ENCODE measurements around the gene PDGFRA. TPM values are rescaled to one million over a fixed set of nuclear protein-coding genes. Genes with fewer than 3 reads are reported as not detected.

Gene PDGFRA
- total RNA-seq, 1 experiment from 2014 or later, result not detected

- no peaks in the 10 kb centered on the region for H3K9me3 ChIP-seq (ENCODE audit: insufficient read depth, low read depth)
- CTCF ChIA-PET, result no interaction called here
These were observed 29.2 kb upstream of the PDGFRA start for GRCh38 chr4:54199919-54200318.

DNA sequence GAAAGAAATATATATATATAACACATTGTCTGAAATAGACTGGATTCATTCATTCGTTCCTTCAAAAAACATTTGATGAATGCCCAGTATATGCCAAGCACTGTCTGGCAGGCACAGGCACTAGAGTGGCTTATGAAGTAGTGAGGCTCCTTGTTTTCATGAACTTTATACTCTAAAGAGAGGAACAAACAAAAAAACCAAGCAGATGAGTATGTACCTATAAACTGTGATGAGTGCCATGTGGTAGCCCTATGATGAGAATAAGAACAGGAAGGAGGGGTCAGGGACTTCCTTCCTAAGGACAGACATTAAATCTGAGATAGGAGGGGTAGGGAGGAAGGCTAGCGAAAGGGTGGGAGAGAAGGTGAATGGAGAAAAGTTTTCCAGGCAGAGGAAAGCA lies 19.5 kb upstream of the PDGFRA start:
- no peak overlapping the region for H3K4me3 ChIP-seq
- no peak for TF ChIP-seq EZH2 (IDR thresholded peaks at IDR 0.05; ENCODE audit: low read depth)
- TF ChIP-seq, protein P1, sequence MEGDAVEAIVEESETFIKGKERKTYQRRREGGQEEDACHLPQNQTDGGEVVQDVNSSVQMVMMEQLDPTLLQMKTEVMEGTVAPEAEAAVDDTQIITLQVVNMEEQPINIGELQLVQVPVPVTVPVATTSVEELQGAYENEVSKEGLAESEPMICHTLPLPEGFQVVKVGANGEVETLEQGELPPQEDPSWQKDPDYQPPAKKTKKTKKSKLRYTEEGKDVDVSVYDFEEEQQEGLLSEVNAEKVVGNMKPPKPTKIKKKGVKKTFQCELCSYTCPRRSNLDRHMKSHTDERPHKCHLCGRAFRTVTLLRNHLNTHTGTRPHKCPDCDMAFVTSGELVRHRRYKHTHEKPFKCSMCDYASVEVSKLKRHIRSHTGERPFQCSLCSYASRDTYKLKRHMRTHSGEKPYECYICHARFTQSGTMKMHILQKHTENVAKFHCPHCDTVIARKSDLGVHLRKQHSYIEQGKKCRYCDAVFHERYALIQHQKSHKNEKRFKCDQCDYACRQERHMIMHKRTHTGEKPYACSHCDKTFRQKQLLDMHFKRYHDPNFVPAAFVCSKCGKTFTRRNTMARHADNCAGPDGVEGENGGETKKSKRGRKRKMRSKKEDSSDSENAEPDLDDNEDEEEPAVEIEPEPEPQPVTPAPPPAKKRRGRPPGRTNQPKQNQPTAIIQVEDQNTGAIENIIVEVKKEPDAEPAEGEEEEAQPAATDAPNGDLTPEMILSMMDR (conservative IDR thresholded peaks at IDR 0.05), result no peak
- no peaks in the 10 kb centered on the region for H3K79me2 ChIP-seq (ENCODE audit: low read depth)
- no peaks in the 10 kb centered on the region for H3K27me3 ChIP-seq (ENCODE audit: insufficient read depth, low read depth)
- no peak overlapping the region for H3K4me2 ChIP-seq
- no peaks in the 10 kb centered on the region for H4K20me1 ChIP-seq (ENCODE audit: insufficient read depth)
- no peaks in the 10 kb centered on the region for H3K9me3 ChIP-seq (ENCODE audit: insufficient read depth, low read depth)
- no peaks in the 10 kb centered on the region for H3F3A ChIP-seq (ENCODE audit: insufficient read depth, low read depth)
- intact Hi-C loops (cut with micrococcal nuclease; ENCODE audit: unreplicated experiment), result loop anchor here (10.0 kb wide), 2 partner anchors 115 to 145 kb away; partner anchors contain the start of gene CHIC2
- ChIA-PET CTCF (no interaction called here), POLR2A (ENCODE audit: unreplicated experiment) (no interaction called here)
- no peaks in the 10 kb centered on the region for H3K36me3 ChIP-seq (ENCODE audit: low read depth)
- DNase-seq, result no peak
- BruUV-seq (replicated peaks), result no TSS peak
- H3K27ac ChIP-seq, result no peak overlapping the region
- no peaks in the 10 kb centered on the region for H3K9me2 ChIP-seq (ENCODE audit: insufficient read depth)
- H2AFZ ChIP-seq, result no peak overlapping the region
- no peaks in the 10 kb centered on the region for H3K4me1 ChIP-seq (replicated peaks; ENCODE audit: insufficient read depth)

More at GRCh38 chr4:54199919-54200318, 29.2 kb upstream of the PDGFRA start:
- no peak overlapping the region for H3K27ac ChIP-seq
- no peaks in the 10 kb centered on the region for H3K9me2 ChIP-seq (ENCODE audit: insufficient read depth)
- H3K4me1 ChIP-seq (replicated peaks; ENCODE audit: insufficient read depth), result no peaks in the 10 kb centered on the region
- H2AFZ ChIP-seq, result no peak overlapping the region
- no peaks in the 10 kb centered on the region for H4K20me1 ChIP-seq (ENCODE audit: insufficient read depth)
- BruUV-seq (replicated peaks), result no TSS peak
- intact Hi-C loops (cut with micrococcal nuclease; ENCODE audit: unreplicated experiment), result no loop called here
- H3F3A ChIP-seq (ENCODE audit: insufficient read depth, low read depth), result no peaks in the 10 kb centered on the region
- no peak for DNase-seq
- H3K36me3 ChIP-seq (ENCODE audit: low read depth), result no peaks in the 10 kb centered on the region
- no peak overlapping the region for H3K4me3 ChIP-seq
- TF ChIP-seq EZH2 (IDR thresholded peaks at IDR 0.05; ENCODE audit: low read depth), result no peak
- TF ChIP-seq, protein P1 (conservative IDR thresholded peaks at IDR 0.05), result no peak
- H3K79me2 ChIP-seq (ENCODE audit: low read depth), result no peaks in the 10 kb centered on the region
- H3K4me2 ChIP-seq, result no peak overlapping the region
- no peaks in the 10 kb centered on the region for H3K27me3 ChIP-seq (ENCODE audit: insufficient read depth, low read depth)
- POLR2A ChIA-PET (ENCODE audit: unreplicated experiment), result no interaction called here

- intact Hi-C loops (cut with micrococcal nuclease; ENCODE audit: unreplicated experiment), result loop anchor here (10.0 kb wide), 2 partner anchors 118 to 148 kb away; partner anchors contain the start of gene CHIC2
- Histone ChIP-seq H3K27ac (no peak overlapping the region), H3K27me3 (ENCODE audit: insufficient read depth, low read depth) (no peaks in the 10 kb centered on the region), H3K9me2 (ENCODE audit: insufficient read depth) (no peaks in the 10 kb centered on the region), H3K4me1 (replicated peaks; ENCODE audit: insufficient read depth) (no peaks in the 10 kb centered on the region; the same call in 1 of the 2 replicates), H3K4me2 (no peak overlapping the region), H3K36me3 (ENCODE audit: low read depth) (no peaks in the 10 kb centered on the region), H4K20me1 (ENCODE audit: insufficient read depth) (no peaks in the 10 kb centered on the region), H3K4me3 (no peak overlapping the region), H3F3A (ENCODE audit: insufficient read depth, low read depth) (no peaks in the 10 kb centered on the region), H2AFZ (no peak overlapping the region), H3K9me3 (ENCODE audit: insufficient read depth, low read depth) (no peaks in the 10 kb centered on the region), H3K79me2 (ENCODE audit: low read depth) (no peaks in the 10 kb centered on the region)
- DNase-seq, result no peak
- TF ChIP-seq EZH2 (IDR thresholded peaks at IDR 0.05; ENCODE audit: low read depth), result no peak
- TF ChIP-seq, protein P1 (conservative IDR thresholded peaks at IDR 0.05), result no peak
- ChIA-PET POLR2A (ENCODE audit: unreplicated experiment) (no interaction called here), CTCF (no interaction called here)
- BruUV-seq (replicated peaks), result no TSS peak
These were observed 16.1 kb upstream of the PDGFRA start for GRCh38 chr4:54213001-54213400.

Measured in PC-9 (cell line).